BLaER1 (cell line): ENCODE measurements around the gene TBC1D10A.
"Not testable (repeated sequence)": the region's sequence is repeated elsewhere in the genome, so short reads cannot be mapped to it uniquely, and the experiment has no call there.

Experiments used
- H3K27ac ChIP-seq: shearing (Covaris generic); formaldehyde crosslinking; 2 replicates; pipeline ENCODE4 v1.8.1; 2022
- H3K27me3 ChIP-seq: shearing (Covaris generic); formaldehyde crosslinking; 2 replicates; pipeline ENCODE4 v1.8.1; 2022
- H3K36me3 ChIP-seq: shearing (Covaris generic); formaldehyde crosslinking; 2 replicates; pipeline ENCODE4 v1.8.1; 2022
- H3K4me1 ChIP-seq: shearing (Covaris generic); formaldehyde crosslinking; 2 replicates; pipeline ENCODE4 v1.8.1; 2022
- H3K4me2 ChIP-seq: shearing (Covaris generic); formaldehyde crosslinking; 2 replicates; pipeline ENCODE4 v1.8.1; 2022
- H3K4me3 ChIP-seq: shearing (Covaris generic); formaldehyde crosslinking; 2 replicates; pipeline ENCODE4 v1.8.1; 2022
- H3K9ac ChIP-seq: shearing (Covaris generic); formaldehyde crosslinking; 2 replicates; pipeline ENCODE4 v1.8.1; 2022
- H3K9me3 ChIP-seq: shearing (Covaris generic); formaldehyde crosslinking; 2 replicates; pipeline ENCODE4 v1.8.1; 2022
- H4K20me1 ChIP-seq: shearing (Covaris generic); formaldehyde crosslinking; 2 replicates; pipeline ENCODE4 v1.8.1; 2022
- Cebpa-rat ChIP-seq: shearing (Covaris generic); IDR thresholded peaks from 2 replicates; pipeline ENCODE4 v1.8.1; 2022

The TBC1D10A gene

DNA sequence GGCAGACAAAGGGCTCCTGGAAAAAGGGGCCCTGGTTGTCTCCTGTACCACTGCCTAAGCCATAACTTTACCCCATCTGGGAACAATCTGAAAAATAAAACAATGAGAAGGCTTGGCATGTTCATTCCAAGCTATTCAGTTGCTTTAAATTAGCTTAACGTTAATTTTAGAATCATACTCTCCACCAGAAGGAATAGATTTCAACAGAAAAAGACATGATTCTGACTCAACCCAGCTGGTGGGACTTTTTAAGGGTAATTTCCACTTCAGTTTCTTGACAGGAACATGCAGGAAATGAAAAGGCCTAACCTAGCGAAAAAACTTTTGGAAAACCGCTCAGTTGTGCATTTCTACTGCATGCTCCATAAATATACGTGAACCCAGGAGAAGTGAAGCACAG, 22.1 kb upstream of the TBC1D10A start:
- TF ChIP-seq Cebpa-rat = no peak
- Histone ChIP-seq H3K27ac (no peak overlapping the region), H3K4me3 (no peak overlapping the region), H4K20me1 (peaks cover 96% of the 10 kb centered on the region), H3K27me3 (no peaks in the 10 kb centered on the region), H3K9me3 (no peaks in the 10 kb centered on the region), H3K9ac (no peak overlapping the region), H3K36me3 (peaks cover 98% of the 10 kb centered on the region), H3K4me2 (no peak overlapping the region), H3K4me1 (peaks cover 4% of the 10 kb centered on the region; the same call in 1 of the 2 replicates)

GRCh38 chr22:30348404-30348803, 21.7 kb upstream of the TBC1D10A start:
- H3K9ac ChIP-seq = no peak overlapping the region
- no peak overlapping the region for H3K4me3 ChIP-seq
- H3K27ac ChIP-seq = no peak overlapping the region
- H3K4me2 ChIP-seq = no peak overlapping the region
- H3K9me3 ChIP-seq = no peaks in the 10 kb centered on the region
- peaks cover 94% of the 10 kb centered on the region for H4K20me1 ChIP-seq
- H3K4me1 ChIP-seq = 0 out of 2 replicates have a peak, but pooled peaks cover 4% of the 10 kb centered on the region
- TF ChIP-seq Cebpa-rat = no peak
- no peaks in the 10 kb centered on the region for H3K27me3 ChIP-seq
- H3K36me3 ChIP-seq = peaks cover 98% of the 10 kb centered on the region

DNA sequence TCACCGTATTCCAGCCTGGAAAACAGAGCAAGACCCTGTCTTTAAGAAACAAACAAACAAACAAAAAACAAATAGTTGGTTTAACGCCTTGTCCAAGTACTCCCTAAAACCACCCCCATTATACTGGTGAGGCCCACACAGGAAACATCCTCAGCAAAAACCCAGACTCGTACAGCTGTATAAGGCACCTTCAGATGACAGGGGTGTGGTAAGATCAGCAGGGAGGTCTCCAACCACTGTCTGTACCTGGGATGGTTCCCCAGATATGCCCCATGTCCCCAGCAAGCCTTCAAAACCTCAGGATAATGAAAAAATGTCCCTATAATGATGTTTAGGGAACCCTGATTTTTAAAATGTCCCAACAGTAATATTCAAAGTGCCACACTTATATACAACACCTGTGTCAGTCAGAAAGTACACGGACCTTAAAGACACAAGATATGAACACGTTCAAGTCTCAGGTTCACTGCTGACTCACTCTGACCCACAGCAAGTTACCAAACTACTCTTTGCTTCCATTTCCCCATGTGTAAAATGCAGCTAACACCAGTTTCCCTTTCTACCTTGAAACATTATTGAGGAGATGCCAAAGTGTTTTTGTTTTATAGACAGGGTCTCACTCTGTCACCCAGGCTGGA, 20.6 kb upstream of the TBC1D10A start:
- Histone ChIP-seq H3K36me3 (peaks cover 100% of the 10 kb centered on the region), H3K27ac (no peak overlapping the region), H3K4me1 (0 out of 2 replicates have a peak, but pooled peaks cover 4% of the 10 kb centered on the region), H3K9me3 (no peaks in the 10 kb centered on the region), H3K4me3 (no peak overlapping the region), H3K9ac (no peak overlapping the region), H3K4me2 (no peak overlapping the region), H3K27me3 (no peaks in the 10 kb centered on the region), H4K20me1 (peaks cover 91% of the 10 kb centered on the region)
- no peak for TF ChIP-seq Cebpa-rat

DNA sequence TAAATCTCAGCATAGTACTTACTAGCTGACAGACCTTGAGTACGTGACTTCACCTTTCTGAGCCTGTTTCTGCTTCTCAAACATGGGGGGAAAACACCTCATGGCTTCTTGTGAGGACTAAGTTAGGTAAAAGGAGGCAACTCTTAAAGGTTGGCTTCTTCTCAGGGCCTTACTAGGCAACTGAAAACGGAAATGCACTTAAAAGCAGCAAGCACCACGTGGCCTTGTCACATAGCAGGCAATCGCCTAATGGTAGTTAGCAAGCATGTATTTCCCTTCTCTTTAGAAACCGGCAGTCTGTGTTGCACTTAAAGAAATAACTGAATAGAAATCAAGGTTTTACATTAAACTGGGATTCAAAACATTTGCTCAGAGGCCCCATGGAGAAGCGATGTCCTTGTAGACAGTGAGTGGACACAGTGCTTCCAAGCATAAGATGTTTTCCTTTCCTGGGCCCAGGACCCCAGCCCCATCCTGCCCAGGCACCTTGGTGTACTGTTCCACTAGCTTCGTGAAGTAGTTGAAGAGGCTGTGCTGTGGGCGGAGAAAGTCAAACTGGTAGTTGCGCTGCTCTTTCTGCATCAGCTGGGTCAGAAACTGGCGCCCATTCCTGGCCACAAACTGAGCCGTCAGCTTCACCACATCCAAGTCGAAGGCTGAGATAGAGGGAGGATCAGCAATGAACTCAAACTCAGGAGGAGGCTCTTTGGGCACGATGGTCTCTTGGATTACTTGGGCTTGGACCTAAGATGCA, 17.9 kb upstream of the TBC1D10A start:
- Histone ChIP-seq H3K4me1 (no peaks in the 10 kb centered on the region), H3K36me3 (peaks cover 100% of the 10 kb centered on the region), H3K9ac (no peak overlapping the region), H3K27ac (no peak overlapping the region), H3K4me3 (no peak overlapping the region), H3K4me2 (no peak overlapping the region), H3K27me3 (no peaks in the 10 kb centered on the region), H4K20me1 (peaks cover 64% of the 10 kb centered on the region), H3K9me3 (no peaks in the 10 kb centered on the region)
- TF ChIP-seq Cebpa-rat = no peak

- Histone ChIP-seq H3K36me3 (peaks cover 100% of the 10 kb centered on the region), H3K27me3 (no peaks in the 10 kb centered on the region), H3K9me3 (no peaks in the 10 kb centered on the region), H3K4me1 (no peaks in the 10 kb centered on the region), H4K20me1 (peaks cover 35% of the 10 kb centered on the region), H3K9ac (no peak overlapping the region), H3K4me3 (no peak overlapping the region), H3K4me2 (no peak overlapping the region), H3K27ac (no peak overlapping the region)
- TF ChIP-seq Cebpa-rat = no peak
These were observed 14.4 kb upstream of the TBC1D10A start for GRCh38 chr22:30340911-30341685.

GRCh38 chr22:30338802-30339201, 12.1 kb upstream of the TBC1D10A start:
- Histone ChIP-seq H3K27me3 (no peaks in the 10 kb centered on the region), H3K9me3 (no peaks in the 10 kb centered on the region), H3K27ac (no peak overlapping the region), H3K4me3 (no peak overlapping the region), H4K20me1 (peaks cover 23% of the 10 kb centered on the region), H3K4me2 (no peak overlapping the region), H3K9ac (no peak overlapping the region), H3K36me3 (peaks cover 100% of the 10 kb centered on the region), H3K4me1 (no peaks in the 10 kb centered on the region)
- no peak for TF ChIP-seq Cebpa-rat

DNA sequence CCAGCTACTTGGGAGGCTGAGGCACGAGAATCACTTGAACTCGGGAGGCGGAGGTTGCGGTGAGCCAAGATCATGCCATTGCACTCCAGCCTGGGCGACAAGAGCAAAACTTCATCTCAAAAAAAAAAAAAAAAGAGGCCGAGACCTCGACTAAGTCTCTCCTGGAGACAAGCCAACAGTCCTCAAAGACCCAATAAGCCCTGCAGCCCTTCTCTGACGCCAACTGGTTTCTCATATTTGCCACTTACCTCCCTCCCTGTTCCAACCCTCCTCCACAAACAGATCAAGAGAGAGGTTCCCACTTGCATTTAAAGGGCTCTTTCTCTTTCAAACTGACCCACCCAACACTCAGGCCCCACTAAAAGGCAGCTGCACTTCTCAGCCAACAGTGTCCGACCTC, 11.6 kb upstream of the TBC1D10A start:
- H3K4me2 ChIP-seq, H3K27ac ChIP-seq, H3K4me1 ChIP-seq, H3K27me3 ChIP-seq, H3K4me3 ChIP-seq, H3K9ac ChIP-seq, H3K9me3 ChIP-seq: not testable (repeated sequence)
- Histone ChIP-seq H4K20me1 (peaks cover 20% of the 10 kb centered on the region), H3K36me3 (peaks cover 100% of the 10 kb centered on the region)

- peaks cover 13% of the 10 kb centered on the region; the same call in 1 of the 2 replicates for H4K20me1 ChIP-seq
- no peak for TF ChIP-seq Cebpa-rat
- H3K4me1 ChIP-seq = no peaks in the 10 kb centered on the region
- H3K27ac ChIP-seq = no peak overlapping the region
- H3K9me3 ChIP-seq = no peaks in the 10 kb centered on the region
- peaks cover 100% of the 10 kb centered on the region for H3K36me3 ChIP-seq
- no peak overlapping the region for H3K4me2 ChIP-seq
- no peak overlapping the region for H3K9ac ChIP-seq
- H3K4me3 ChIP-seq = no peak overlapping the region
- no peaks in the 10 kb centered on the region for H3K27me3 ChIP-seq
These were observed 10.7 kb upstream of the TBC1D10A start for GRCh38 chr22:30337461-30337778.

DNA sequence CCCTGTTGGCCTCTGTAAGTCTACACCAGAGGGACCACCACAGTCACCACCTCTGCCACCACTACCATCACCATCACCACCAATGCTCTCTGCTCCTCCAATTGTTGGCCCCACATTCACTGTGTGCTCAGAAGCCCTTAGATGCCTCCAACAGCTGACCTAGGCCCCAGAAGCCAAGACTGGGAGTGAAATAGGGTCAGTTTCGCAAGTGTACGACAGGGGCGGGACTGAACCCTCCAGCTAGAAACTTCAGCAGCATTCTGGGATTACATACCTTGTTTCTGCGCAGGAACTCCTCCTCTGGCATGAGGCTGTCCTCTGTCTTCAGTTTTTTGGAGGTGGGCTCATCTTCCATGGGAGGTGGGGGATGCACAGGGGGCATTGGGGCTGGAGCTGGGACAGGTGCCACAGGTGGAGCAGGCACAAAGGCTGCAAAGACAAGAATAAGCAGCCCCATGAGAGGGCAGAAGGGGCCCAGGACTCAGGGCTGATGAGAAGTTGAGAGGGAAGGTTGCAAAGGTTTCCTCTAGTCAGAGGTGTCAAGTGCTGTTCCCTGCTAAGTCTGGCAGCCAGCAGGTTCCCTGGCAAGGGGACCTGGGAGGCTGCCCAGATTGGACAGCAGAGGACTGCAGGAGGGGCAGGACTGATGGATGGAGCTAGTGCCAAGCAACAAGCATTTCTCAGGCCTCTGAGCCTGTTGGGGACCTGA, 10.2 kb upstream of the TBC1D10A start:
- Histone ChIP-seq H3K9ac (no peak overlapping the region), H3K4me3 (no peak overlapping the region), H3K27me3 (no peaks in the 10 kb centered on the region), H3K9me3 (no peaks in the 10 kb centered on the region), H3K36me3 (peaks cover 99% of the 10 kb centered on the region), H3K27ac (no peak overlapping the region), H4K20me1 (peaks cover 13% of the 10 kb centered on the region; the same call in 1 of the 2 replicates), H3K4me1 (no peaks in the 10 kb centered on the region), H3K4me2 (no peak overlapping the region)
- TF ChIP-seq Cebpa-rat = no peak
